Measurements from ENCODE around the gene SH3GLB2. TPM values are rescaled to one million over a fixed set of nuclear protein-coding genes. Genes with fewer than 3 reads are reported as not detected.

The SH3GLB2 gene
- total and polyA plus RNA-seq, 2 donors = 65.7 to 134 TPM

DNA sequence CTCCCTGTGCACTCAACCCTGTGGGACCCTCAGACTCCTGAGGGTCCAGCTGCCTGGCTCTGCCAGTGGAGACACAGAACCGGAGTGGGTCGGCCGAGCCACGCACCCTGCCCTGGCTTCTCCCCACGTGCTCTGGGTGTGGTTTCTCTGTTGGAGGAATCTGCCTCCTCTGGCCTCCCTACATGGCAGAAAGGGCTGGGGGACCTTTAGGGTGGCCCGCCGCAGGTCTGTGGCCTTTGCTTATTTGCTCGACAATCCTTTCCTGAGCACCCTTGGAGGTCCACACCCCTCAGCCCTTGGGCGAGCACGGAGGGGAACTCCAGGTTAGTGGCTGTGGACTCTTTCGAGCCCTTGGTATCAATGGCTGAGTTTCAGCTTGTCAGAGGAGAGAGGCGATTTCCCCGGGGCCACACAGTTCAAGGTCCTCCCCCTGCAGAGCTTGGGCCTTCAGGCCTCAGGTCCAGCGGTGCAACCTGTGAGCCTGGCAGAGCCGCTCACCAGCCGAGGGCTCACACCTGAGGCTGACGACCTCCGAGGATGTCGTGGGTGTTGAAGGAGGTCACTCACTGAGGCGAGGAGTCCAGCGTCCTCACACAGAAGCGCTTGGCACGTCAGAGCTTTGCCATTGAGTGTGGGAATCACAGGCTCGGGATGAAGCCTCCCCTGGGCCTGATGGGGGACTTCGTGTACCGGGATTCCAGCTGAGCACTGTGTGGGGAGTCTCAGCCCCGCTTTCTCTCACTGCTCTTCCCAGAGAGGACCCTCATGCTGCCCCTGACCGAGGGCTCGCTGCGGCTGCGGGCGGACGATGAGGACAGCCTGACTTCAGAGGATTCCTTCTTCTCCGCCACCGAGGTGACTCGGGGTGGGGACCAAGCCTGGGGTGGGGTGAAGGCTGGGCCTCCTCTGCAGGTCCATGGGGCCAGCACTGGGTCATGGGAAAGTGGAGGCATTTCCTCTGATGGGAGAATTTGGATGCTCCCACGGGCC, 32.0 kb upstream of the SH3GLB2 start:
- DNase-seq (ENCODE audit: low read depth in 6 of 9, low spot score in 9 of 9) = no peak
- WGBS = 98% methylated on average over 37 of the region's 37 CpGs
- Histone ChIP-seq H3K4me1 (ENCODE audit: control insufficient read depth in 2 of 2, insufficient read depth in 2 of 2, low read length in 2 of 2) (no peaks in the 10 kb centered on the region), H3K27ac (ENCODE audit: low read depth in 1 of 2, low read length in 1 of 2) (no peak overlapping the region), H3K9me3 (ENCODE audit: control insufficient read depth in 2 of 2, insufficient read depth in 1 of 2, low read length in 1 of 2) (peaks cover 0 to 5% of the 10 kb centered on the region in 2 donors), H3K4me3 (ENCODE audit: low read length in 2 of 2) (no peak overlapping the region), H3K36me3 (ENCODE audit: control insufficient read depth in 2 of 2, insufficient read depth in 2 of 2, low read length in 1 of 2) (peaks cover 47 to 53% of the 10 kb centered on the region in 2 donors), H3K27me3 (ENCODE audit: control insufficient read depth in 2 of 2, insufficient read depth in 1 of 2, low read length in 1 of 2) (no peaks in the 10 kb centered on the region)

DNA sequence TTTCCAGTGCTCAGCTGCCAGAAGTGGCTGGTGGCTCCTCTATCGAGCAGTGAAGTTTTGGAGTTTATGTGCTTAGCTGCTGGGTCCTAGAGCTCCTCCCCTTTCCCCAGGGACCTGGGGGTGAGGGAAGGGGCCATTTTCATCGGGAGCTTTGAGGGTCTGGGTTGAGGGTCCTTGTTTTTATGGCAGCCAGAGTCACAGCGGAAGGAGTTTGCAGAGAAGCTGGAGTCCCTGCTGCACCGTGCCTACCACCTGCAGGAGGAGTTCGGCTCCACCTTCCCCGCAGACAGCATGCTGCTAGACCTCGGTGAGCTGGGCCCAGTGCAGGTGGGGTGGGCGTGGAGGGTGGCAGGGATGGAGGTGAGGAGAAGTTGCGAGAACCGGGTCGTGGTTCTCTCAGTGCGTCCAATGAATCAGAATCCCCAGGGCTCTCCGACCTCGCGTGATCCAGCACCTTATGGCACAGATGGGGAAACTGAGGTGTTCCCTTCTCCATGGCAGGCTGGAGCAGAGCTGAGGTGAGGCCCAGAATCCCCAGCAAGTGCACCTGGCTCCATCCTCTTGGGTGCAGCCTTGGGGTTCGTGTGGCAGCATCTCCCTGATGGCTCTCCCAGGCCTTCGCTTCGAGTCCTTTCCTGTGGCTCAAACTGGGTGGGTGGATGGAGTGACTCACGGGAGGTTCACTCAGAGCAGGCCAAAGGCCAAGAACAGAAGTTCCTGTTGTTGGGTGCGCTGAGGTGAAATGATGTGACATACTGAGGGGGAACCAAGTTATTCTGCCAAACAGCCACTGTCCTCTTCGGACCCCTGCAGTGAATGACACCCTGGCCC, 31.0 kb upstream of the SH3GLB2 start:
- Histone ChIP-seq H3K4me3 (ENCODE audit: low read length in 2 of 2) (no peak overlapping the region), H3K27me3 (ENCODE audit: control insufficient read depth in 2 of 2, insufficient read depth in 1 of 2, low read length in 1 of 2) (no peaks in the 10 kb centered on the region), H3K9me3 (ENCODE audit: control insufficient read depth in 2 of 2, insufficient read depth in 1 of 2, low read length in 1 of 2) (peaks cover 0 to 5% of the 10 kb centered on the region in 2 donors), H3K36me3 (ENCODE audit: control insufficient read depth in 2 of 2, insufficient read depth in 2 of 2, low read length in 1 of 2) (peaks cover 42 to 52% of the 10 kb centered on the region in 2 donors), H3K4me1 (ENCODE audit: control insufficient read depth in 2 of 2, insufficient read depth in 2 of 2, low read length in 2 of 2) (no peaks in the 10 kb centered on the region), H3K27ac (ENCODE audit: low read depth in 1 of 2, low read length in 1 of 2) (no peak overlapping the region)
- no peak for DNase-seq (ENCODE audit: low read depth in 6 of 9, low spot score in 9 of 9)
- 97% methylated on average over 21 of the region's 21 CpGs for WGBS

DNA sequence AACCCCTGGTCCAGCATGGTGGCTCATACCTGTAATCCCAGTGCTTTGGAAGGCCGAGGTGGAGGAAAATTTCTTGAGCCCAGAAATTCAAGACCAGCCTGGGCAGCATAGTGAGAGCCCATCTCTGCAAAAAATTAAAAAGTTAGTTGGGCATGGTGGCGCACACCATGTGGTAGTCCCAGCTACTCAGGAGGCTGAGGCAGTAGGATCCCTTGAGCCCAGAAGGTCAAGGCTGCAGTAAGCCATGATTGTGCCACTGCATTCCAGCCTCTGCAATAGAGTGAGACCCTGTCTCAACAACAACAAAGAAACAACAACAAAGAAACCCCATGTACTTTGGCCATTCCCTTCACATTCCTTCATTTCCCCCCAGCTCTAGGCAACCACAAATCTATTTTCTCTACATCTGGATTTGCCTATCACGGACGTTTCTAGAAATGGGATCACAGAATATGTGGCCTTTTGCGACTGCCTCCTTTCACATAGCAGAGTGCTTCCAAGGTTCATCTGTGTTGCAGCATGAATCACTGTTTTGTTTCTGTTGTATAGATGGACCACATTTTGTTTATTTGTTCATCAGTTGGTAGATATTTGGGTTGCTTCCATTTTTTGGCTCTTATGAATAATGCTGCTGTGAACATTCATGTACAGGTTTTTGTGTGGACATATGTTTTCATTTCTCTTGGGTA, 26.2 kb upstream of the SH3GLB2 start:
- H3K9me3 ChIP-seq (ENCODE audit: control insufficient read depth in 2 of 2, insufficient read depth in 1 of 2, low read length in 1 of 2) = peaks cover 0 to 5% of the 10 kb centered on the region in 2 donors
- no peak overlapping the region for H3K4me3 ChIP-seq (ENCODE audit: low read length in 2 of 2)
- 97% methylated on average over 5 of the region's 5 CpGs for WGBS
- H3K27me3 ChIP-seq (ENCODE audit: control insufficient read depth in 2 of 2, insufficient read depth in 1 of 2, low read length in 1 of 2) = no peaks in the 10 kb centered on the region
- no peak for DNase-seq (ENCODE audit: low read depth in 6 of 9, low spot score in 9 of 9)
- H3K4me1 ChIP-seq (ENCODE audit: control insufficient read depth in 2 of 2, insufficient read depth in 2 of 2, low read length in 2 of 2) = no peaks in the 10 kb centered on the region
- H3K27ac ChIP-seq (ENCODE audit: low read depth in 1 of 2, low read length in 1 of 2) = no peak overlapping the region
- H3K36me3 ChIP-seq (ENCODE audit: control insufficient read depth in 2 of 2, insufficient read depth in 2 of 2, low read length in 1 of 2) = peaks cover 27 to 48% of the 10 kb centered on the region in 2 donors

DNA sequence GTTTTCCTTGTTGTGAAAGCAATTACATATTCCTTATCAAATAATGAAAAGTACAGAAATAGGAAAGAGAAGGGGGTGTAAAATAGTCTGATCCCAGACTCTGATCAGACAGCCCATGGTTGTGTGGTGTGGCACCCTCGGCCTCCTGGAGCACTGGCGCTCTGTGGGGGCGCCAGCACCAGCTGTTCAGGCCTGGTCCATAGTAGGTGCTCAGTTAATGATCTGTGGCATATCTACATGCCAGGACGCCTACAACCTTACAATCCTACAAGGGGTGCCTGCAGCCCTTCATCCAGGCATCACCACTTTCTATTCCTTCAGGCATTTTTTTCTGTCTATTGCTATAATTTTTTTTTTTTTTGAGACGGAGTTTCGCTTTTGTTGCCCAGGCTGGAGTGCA, 24.9 kb upstream of the SH3GLB2 start:
- no peak for DNase-seq (ENCODE audit: low read depth in 6 of 9, low spot score in 9 of 9)
- WGBS = 97% methylated on average over 6 of the region's 6 CpGs
- Histone ChIP-seq H3K9me3 (ENCODE audit: control insufficient read depth in 2 of 2, insufficient read depth in 1 of 2, low read length in 1 of 2) (no peaks in the 10 kb centered on the region), H3K27me3 (ENCODE audit: control insufficient read depth in 2 of 2, insufficient read depth in 1 of 2, low read length in 1 of 2) (no peaks in the 10 kb centered on the region), H3K27ac (ENCODE audit: low read depth in 1 of 2, low read length in 1 of 2) (no peak overlapping the region), H3K4me1 (ENCODE audit: control insufficient read depth in 2 of 2, insufficient read depth in 2 of 2, low read length in 2 of 2) (no peaks in the 10 kb centered on the region), H3K36me3 (ENCODE audit: control insufficient read depth in 2 of 2, insufficient read depth in 2 of 2, low read length in 1 of 2) (peaks cover 32 to 53% of the 10 kb centered on the region in 2 donors), H3K4me3 (ENCODE audit: low read length in 2 of 2) (no peak overlapping the region)

DNA sequence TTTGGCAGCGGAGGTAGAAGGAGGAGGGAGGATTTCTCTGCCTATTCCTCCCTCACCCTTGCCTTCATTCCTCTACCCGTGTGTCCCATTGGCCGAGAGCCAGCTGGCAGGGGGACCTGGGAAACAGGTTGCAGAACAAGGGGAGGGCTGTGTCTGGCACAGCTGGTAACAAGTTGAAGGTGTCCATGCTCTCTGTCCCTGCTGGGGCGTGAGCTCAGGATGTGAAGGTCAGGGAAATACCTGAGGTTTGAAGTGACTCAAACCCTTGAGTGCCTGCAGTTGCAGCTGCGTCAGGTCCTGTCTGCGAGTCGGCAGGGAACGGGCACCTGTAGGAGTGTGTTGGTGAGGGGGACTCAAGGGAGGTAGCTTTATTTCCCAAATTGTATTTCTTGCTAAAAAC, 24.5 kb upstream of the SH3GLB2 start:
- DNase-seq (ENCODE audit: low read depth in 6 of 9, low spot score in 9 of 9) = no peak
- no peak overlapping the region for H3K27ac ChIP-seq (ENCODE audit: low read depth in 1 of 2, low read length in 1 of 2)
- H3K4me1 ChIP-seq (ENCODE audit: control insufficient read depth in 2 of 2, insufficient read depth in 2 of 2, low read length in 2 of 2) = no peaks in the 10 kb centered on the region
- H3K9me3 ChIP-seq (ENCODE audit: control insufficient read depth in 2 of 2, insufficient read depth in 1 of 2, low read length in 1 of 2) = no peaks in the 10 kb centered on the region
- no peak overlapping the region for H3K4me3 ChIP-seq (ENCODE audit: low read length in 2 of 2)
- no peaks in the 10 kb centered on the region for H3K27me3 ChIP-seq (ENCODE audit: control insufficient read depth in 2 of 2, insufficient read depth in 1 of 2, low read length in 1 of 2)
- H3K36me3 ChIP-seq (ENCODE audit: control insufficient read depth in 2 of 2, insufficient read depth in 2 of 2, low read length in 1 of 2) = peaks cover 36 to 57% of the 10 kb centered on the region in 2 donors
- 96% methylated on average over 8 of the region's 8 CpGs for WGBS

DNA sequence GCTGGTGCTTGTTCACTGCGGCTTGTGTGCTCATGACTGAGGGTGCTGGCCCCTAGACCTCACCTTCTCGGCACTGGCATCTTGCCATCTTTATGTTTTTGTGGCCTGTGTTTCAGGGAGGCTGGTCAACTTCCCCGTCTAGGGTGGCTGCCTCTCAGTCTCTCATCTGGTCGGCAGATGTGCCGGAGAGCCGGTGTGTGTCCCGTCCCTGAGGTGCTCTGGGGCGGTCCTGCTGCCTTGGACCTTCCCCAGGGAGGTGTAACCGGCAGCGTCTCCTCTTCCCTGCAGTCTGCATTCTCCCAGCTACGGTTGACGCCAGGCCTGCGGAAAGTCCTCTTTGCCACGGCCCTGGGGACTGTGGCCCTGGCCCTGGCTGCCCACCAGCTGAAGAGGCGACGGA, 13.9 kb upstream of the SH3GLB2 start:
- H3K27me3 ChIP-seq (ENCODE audit: control insufficient read depth in 2 of 2, insufficient read depth in 1 of 2, low read length in 1 of 2) = no peaks in the 10 kb centered on the region
- no peaks in the 10 kb centered on the region for H3K9me3 ChIP-seq (ENCODE audit: control insufficient read depth in 2 of 2, insufficient read depth in 1 of 2, low read length in 1 of 2)
- no peak for DNase-seq (ENCODE audit: low read depth in 6 of 9, low spot score in 9 of 9)
- no peak overlapping the region for H3K4me3 ChIP-seq (ENCODE audit: low read length in 2 of 2)
- WGBS = 97% methylated on average over 16 of the region's 16 CpGs
- H3K36me3 ChIP-seq (ENCODE audit: control insufficient read depth in 2 of 2, insufficient read depth in 2 of 2, low read length in 1 of 2) = peaks cover 35 to 38% of the 10 kb centered on the region in 2 donors
- H3K27ac ChIP-seq (ENCODE audit: low read depth in 1 of 2, low read length in 1 of 2) = no peak overlapping the region
- peaks cover 13 to 17% of the 10 kb centered on the region in 2 donors for H3K4me1 ChIP-seq (ENCODE audit: control insufficient read depth in 2 of 2, insufficient read depth in 2 of 2, low read length in 2 of 2)

DNA sequence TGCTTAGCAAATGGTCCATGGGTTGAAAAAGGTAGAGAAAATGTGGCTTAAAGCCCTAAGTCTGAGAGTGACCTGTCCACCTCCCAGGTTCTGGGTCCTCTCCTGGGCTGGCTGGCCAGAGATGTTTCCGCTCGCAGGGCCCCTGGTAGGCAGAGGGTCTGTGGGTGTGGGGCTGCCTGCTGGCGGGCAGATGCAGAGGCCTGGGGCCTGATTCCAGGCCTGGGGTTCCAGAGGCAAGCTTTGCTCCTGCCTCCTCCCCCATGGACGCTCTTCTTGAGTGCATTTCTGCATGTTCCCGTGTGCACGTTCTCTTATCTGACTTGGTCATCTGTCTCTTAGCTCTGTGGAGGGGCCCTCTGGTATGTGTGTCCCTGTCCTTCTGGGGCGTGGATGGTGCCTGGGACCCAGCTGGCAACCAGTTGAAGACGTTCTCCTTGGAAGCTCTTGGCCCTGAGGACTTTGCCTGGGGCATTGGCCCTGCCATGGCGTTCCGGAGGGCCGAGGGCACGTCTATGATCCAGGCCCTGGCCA, 12.0 kb upstream of the SH3GLB2 start:
- Histone ChIP-seq H3K4me1 (ENCODE audit: control insufficient read depth in 2 of 2, insufficient read depth in 2 of 2, low read length in 2 of 2) (peaks cover 14 to 24% of the 10 kb centered on the region in 2 donors), H3K27ac (ENCODE audit: low read depth in 1 of 2, low read length in 1 of 2) (no peak overlapping the region), H3K4me3 (ENCODE audit: low read length in 2 of 2) (no peak overlapping the region), H3K9me3 (ENCODE audit: control insufficient read depth in 2 of 2, insufficient read depth in 1 of 2, low read length in 1 of 2) (no peaks in the 10 kb centered on the region), H3K36me3 (ENCODE audit: control insufficient read depth in 2 of 2, insufficient read depth in 2 of 2, low read length in 1 of 2) (peaks cover 29 to 30% of the 10 kb centered on the region in 2 donors), H3K27me3 (ENCODE audit: control insufficient read depth in 2 of 2, insufficient read depth in 1 of 2, low read length in 1 of 2) (no peaks in the 10 kb centered on the region)
- no peak for DNase-seq (ENCODE audit: low read depth in 6 of 9, low spot score in 9 of 9)
- 96% methylated on average over 12 of the region's 12 CpGs for WGBS

DNA sequence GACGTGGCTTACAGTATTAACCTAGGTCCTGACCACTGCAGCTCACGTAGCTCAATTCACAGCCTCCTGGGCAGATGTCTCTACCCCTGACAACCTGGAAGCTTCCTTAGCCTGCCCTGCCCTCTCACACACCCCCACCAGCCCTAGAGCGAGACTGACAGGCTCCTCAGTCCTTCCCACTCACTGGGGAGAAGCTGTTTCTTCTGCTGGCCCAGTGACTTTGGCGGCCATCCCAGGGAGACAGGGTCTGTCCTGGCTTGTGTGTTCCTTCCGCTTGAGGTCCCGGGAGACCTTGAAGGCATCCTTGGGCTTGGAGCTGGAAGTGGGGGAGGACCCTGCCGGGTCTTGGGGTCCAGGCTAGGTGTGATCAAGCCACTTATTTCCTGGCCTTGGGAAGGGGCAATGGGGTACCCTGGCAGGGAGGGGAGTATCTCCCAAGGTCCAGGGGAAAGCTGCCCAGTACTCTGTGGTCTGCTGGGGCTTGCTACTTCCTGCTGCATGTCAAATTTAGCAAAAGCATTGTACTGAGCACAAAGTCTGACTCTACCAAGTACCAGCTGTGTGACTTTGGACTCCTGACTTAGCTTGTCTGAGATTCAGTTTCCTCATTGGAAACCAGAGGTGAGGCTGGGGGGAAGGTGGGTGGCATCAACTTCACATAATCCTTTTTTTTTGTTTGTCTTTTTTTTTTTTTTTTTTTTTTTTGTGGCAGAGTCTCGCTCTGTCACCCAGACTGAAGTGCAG, 10.2 kb upstream of the SH3GLB2 start:
- peak in 1 of 9 donors; percentile 17 for DNase-seq (ENCODE audit: low read depth in 6 of 9, low spot score in 9 of 9)
- no peak overlapping the region for H3K27ac ChIP-seq (ENCODE audit: low read depth in 1 of 2, low read length in 1 of 2)
- 91% methylated on average over 8 of the region's 8 CpGs for WGBS

More for the DNA sequence above, 10.2 kb upstream of the SH3GLB2 start:
- Histone ChIP-seq H3K4me1 (ENCODE audit: control insufficient read depth in 2 of 2, insufficient read depth in 2 of 2, low read length in 2 of 2) (peaks cover 14 to 24% of the 10 kb centered on the region in 2 donors), H3K36me3 (ENCODE audit: control insufficient read depth in 2 of 2, insufficient read depth in 2 of 2, low read length in 1 of 2) (peaks cover 18 to 23% of the 10 kb centered on the region in 2 donors), H3K9me3 (ENCODE audit: control insufficient read depth in 2 of 2, insufficient read depth in 1 of 2, low read length in 1 of 2) (no peaks in the 10 kb centered on the region), H3K4me3 (ENCODE audit: low read length in 2 of 2) (no peak overlapping the region), H3K27me3 (ENCODE audit: control insufficient read depth in 2 of 2, insufficient read depth in 1 of 2, low read length in 1 of 2) (no peaks in the 10 kb centered on the region)

Measured in thymus (tissue), 11 donors.